HepG2 (cell line): Measurements from ENCODE around the gene ANKS1A. TPM values are rescaled to one million over a fixed set of nuclear protein-coding genes. Genes with fewer than 3 reads are reported as not detected.

Source experiments
- ATAC-seq: fragments of 200-7000 bp; cut with Tn5 transposase; 3 replicates; pipeline ENCODE4 v1.9.1; 2020; ENCODE audit warnings: mild to moderate bottlenecking, moderate library complexity
- BruUV-seq: library from RNA; stranded (reverse); fragments of 400-500 nt; replicated peaks from 2 replicates; lab custom pipeline; 2021; lab: Mats Ljungman, UMichigan
- CTCF ChIA-PET: fragments of 300-600 bp; formaldehyde crosslinking; extraction: SDS; loops from one replicate; lab custom pipeline; 2021; ENCODE audit warnings: low total read pairs, inconsistent platforms, low intra/inter-chr PET ratio; lab: Yijun Ruan, JAX
- POLR2A ChIA-PET: fragments of 350-600 bp; sonication (Branson Sonifier 250); formaldehyde crosslinking; loops from one replicate; lab custom pipeline; 2020; ENCODE audit warnings: antibody characterized with exemption, inconsistent platforms; lab: Yijun Ruan, JAX
- DNase-seq: peaks from one replicate; pipeline ENCODE4 v3.0.0-alpha.2; 2015; ENCODE audit warnings: low spot score
- FAIRE-seq: peaks from 3 replicates; lab custom pipeline; 2011; peaks lifted over from hg19 to GRCh38; lab: Jason Lieb, UNC
- H2AFZ ChIP-seq: one replicate; pipeline ENCODE4 v1.6.1; 2011; ENCODE audit warnings: low read length, inconsistent platforms
- H3K27ac ChIP-seq: fragments of 300-600 bp; 3 replicates; pipeline ENCODE4 v1.8.0; 2011; ENCODE audit warnings: mixed run types, mild to moderate bottlenecking, mixed read lengths, low read length, inconsistent platforms; ENCODE audit not compliant: insufficient read depth; ENCODE audit errors: extremely low read length
- H3K27me3 ChIP-seq, 2 experiments: fragments of 200-600 bp in 1 of 2; 2 replicates in 1 of 2; 3 replicates in 1 of 2; pipeline versions ENCODE4 v1.6.0 to v1.8.0; 2011; ENCODE audit warnings: low read length in 2 of 2, mild to moderate bottlenecking in 2 of 2, moderate library complexity in 2 of 2, inconsistent platforms in 1 of 2; ENCODE audit not compliant: insufficient read depth in 2 of 2, control insufficient read depth in 1 of 2
- H3K36me3 ChIP-seq, 2 experiments: fragments of 200-600 bp in 1 of 2; replicated peaks in 1 of 2; 2 replicates in 1 of 2; 3 replicates in 1 of 2; pipeline versions ENCODE4 v1.5.1 to v1.8.0; 2011; ENCODE audit warnings: low read length in 2 of 2, inconsistent platforms in 1 of 2; ENCODE audit not compliant: insufficient read depth in 2 of 2, control insufficient read depth in 1 of 2
- H3K4me1 ChIP-seq: 2 replicates; pipeline ENCODE4 v1.5.1; 2012; ENCODE audit warnings: low read length, inconsistent platforms; ENCODE audit not compliant: insufficient read depth
- H3K4me2 ChIP-seq: 2 replicates; pipeline ENCODE4 v1.6.0; 2011; ENCODE audit warnings: low read depth, low read length, inconsistent platforms
- H3K4me3 ChIP-seq, 3 experiments: fragments of 200-600 bp in 1 of 3; sonication (generic), shearing (Covaris generic) in 1 of 3; replicated peaks in 1 of 3; 2 replicates each; pipeline ENCODE4 v1.5.1; 2011 to 2016; ENCODE audit warnings: low read length in 3 of 3, inconsistent platforms in 2 of 3, low read depth in 2 of 3, mild to moderate bottlenecking in 2 of 3, control low read depth in 1 of 3, mixed read lengths in 1 of 3; ENCODE audit not compliant: insufficient read depth in 1 of 3
- H3K79me2 ChIP-seq: one replicate; pipeline ENCODE4 v1.6.1; 2011; ENCODE audit warnings: low read length, inconsistent platforms; ENCODE audit not compliant: insufficient read depth
- H3K9ac ChIP-seq: 2 replicates; pipeline ENCODE4 v1.6.0; 2011; ENCODE audit warnings: mild to moderate bottlenecking, low read depth, low read length, inconsistent platforms; ENCODE audit not compliant: insufficient read depth
- H3K9me3 ChIP-seq: 2 replicates; pipeline ENCODE4 v1.5.1; 2012; ENCODE audit warnings: mild to moderate bottlenecking, low read length
- H4K20me1 ChIP-seq: 2 replicates; pipeline ENCODE4 v1.6.0; 2011; ENCODE audit warnings: inconsistent platforms, mild to moderate bottlenecking, low read length, moderate library complexity; ENCODE audit not compliant: insufficient read depth
- ZMYM3 ChIP-seq: sonication (generic); formaldehyde crosslinking; IDR thresholded peaks from 2 replicates; pipeline ENCODE4 v1.5.1; 2020; ENCODE audit warnings: mild to moderate bottlenecking, missing genetic modification reagents
- ZNF432 ChIP-seq: sonication (generic); formaldehyde crosslinking; IDR thresholded peaks from 2 replicates; pipeline ENCODE4 v1.5.0; 2020; ENCODE audit warnings: missing genetic modification reagents, mild to moderate bottlenecking, borderline replicate concordance
- ZNF460 ChIP-seq: sonication (generic); formaldehyde crosslinking; IDR thresholded peaks from 2 replicates; pipeline ENCODE4 v1.5.1; 2020; ENCODE audit warnings: missing genetic modification reagents, mild to moderate bottlenecking, borderline replicate concordance
- ZNF530 ChIP-seq: sonication (generic); formaldehyde crosslinking; IDR thresholded peaks from 2 replicates; pipeline ENCODE4 v1.5.0; 2020; ENCODE audit warnings: low read depth, mild to moderate bottlenecking, missing genetic modification reagents
- ZNF652 ChIP-seq: IDR thresholded peaks from 2 replicates; pipeline ENCODE4 v1.6.1; 2016; ENCODE audit warnings: low read depth, borderline replicate concordance
- ZNF770 ChIP-seq: sonication (generic); formaldehyde crosslinking; IDR thresholded peaks from 2 replicates; pipeline ENCODE4 v1.5.0; 2020; ENCODE audit warnings: mild to moderate bottlenecking, missing genetic modification reagents
- ZSCAN22 ChIP-seq: sonication (generic); formaldehyde crosslinking; IDR thresholded peaks from 2 replicates; pipeline ENCODE4 v1.4.0; 2020; ENCODE audit warnings: mild to moderate bottlenecking, missing genetic modification reagents
- WGBS: methylation state at CpG from one replicate; pipeline ENCODE4 v1.1.6; 2017; ENCODE audit warnings: low lambda C conversion rate; 5-methylcytosine and 5-hydroxymethylcytosine counted together
- in situ Hi-C: cut with HindIII; loops from 2 replicates; pipeline ENCODE4 v1.10.0; 2017; ENCODE audit warnings: low pct_unique_long_range_greater_than_20kb; ENCODE audit not compliant: extremely low pct_ligation_motif_present
- intact Hi-C: fragments of 100-400 bp; cut with micrococcal nuclease; formaldehyde crosslinking; loops from one replicate; pipeline ENCODE4 v1.10.0; 2022; ENCODE audit not compliant: unreplicated experiment
- polyA plus RNA-seq, 8 experiments: library from polyadenylated mRNA; depleted of rRNA in 3 of 8; stranded (reverse) in 7 of 8; unstranded in 1 of 8; fragments of >200 nt; fragmentation: Illumina TruSeq in 4 of 8; extraction: Trizol in 4 of 8; gene quantifications; 2 replicates each; pipeline versions ENCODE4 v1.2.1 to v1.2.3, GENCODE V29; 2011 to 2016; ENCODE audit warnings: low read depth in 4 of 8, missing spikeins in 1 of 8, mixed read lengths in 1 of 8; ENCODE audit not compliant: insufficient read depth in 1 of 8
- total RNA-seq, 5 experiments: library from RNA; depleted of rRNA; stranded (reverse); fragments of >200 nt; fragmentation: Illumina TruSeq; extraction: Trizol; gene quantifications; 2 replicates each; pipeline ENCODE4 v1.2.3, GENCODE V29; 2016; ENCODE audit warnings: low read depth in 1 of 5
- TF ChIP-seq, protein P1 (sequence below): IDR thresholded peaks from 2 replicates; pipeline ENCODE4 v1.6.1; 2016
- TF ChIP-seq, protein P2 (sequence below): sonication (generic); formaldehyde crosslinking; IDR thresholded peaks from 2 replicates; pipeline ENCODE4 v1.9.0; 2021; ENCODE audit warnings: missing genetic modification reagents, borderline replicate concordance
- TF ChIP-seq, protein P3 (sequence below): sonication (generic); formaldehyde crosslinking; IDR thresholded peaks from 2 replicates; pipeline ENCODE4 v1.8.1; 2023; ENCODE audit warnings: mild to moderate bottlenecking, missing genetic modification reagents, borderline replicate concordance
- TF ChIP-seq, protein P4 (sequence below): sonication (generic); formaldehyde crosslinking; IDR thresholded peaks from 2 replicates; pipeline ENCODE4 v1.5.0; 2020; ENCODE audit warnings: mild to moderate bottlenecking, missing genetic modification reagents

ANKS1A gene
- total and polyA plus RNA-seq, 2 of the 13 experiments (the other 11 are each of a cell fraction or from before 2014, with no cell fraction given), result 7.2 to 15.1 TPM

DNA sequence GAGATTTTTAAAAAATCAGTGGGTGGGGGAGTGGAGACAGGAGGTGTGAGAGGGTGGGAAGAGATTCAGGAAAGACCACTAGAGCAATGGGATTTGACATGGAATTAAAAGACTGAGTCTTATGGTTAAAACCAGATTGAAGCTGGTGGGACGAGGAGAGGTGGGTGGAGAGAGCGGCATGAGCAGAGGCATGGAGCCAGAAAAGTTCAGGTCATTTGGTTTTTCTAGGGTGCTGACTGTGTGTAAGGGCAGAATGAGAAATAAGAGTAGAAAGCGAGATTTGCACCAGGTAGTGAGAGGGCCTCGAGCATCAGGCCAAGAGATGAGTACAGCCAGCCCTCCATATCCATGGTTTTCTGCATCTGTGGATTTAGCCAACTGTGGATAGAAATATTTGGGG, 130.8 kb downstream of the ANKS1A start:
- no peak for DNase-seq
- 98% methylated on average over 4 of the region's 4 CpGs for WGBS
- H3K27ac ChIP-seq, result no peak overlapping the region
- H3K79me2 ChIP-seq, result no peaks in the 10 kb centered on the region
- intact Hi-C loops (no loop called here), in situ Hi-C loops (no loop called here)
- H3K4me3 ChIP-seq, result no peak overlapping the region
- no peak overlapping the region for H3K4me2 ChIP-seq
- H3K4me1 ChIP-seq, result no peaks in the 10 kb centered on the region
- ChIA-PET POLR2A (no interaction called here), CTCF (no interaction called here)
- H3K36me3 ChIP-seq, result peaks cover 13 to 18% of the 10 kb centered on the region in 2 experiments; a peak in 4 of 5 replicates
- TF ChIP-seq, protein P1, sequence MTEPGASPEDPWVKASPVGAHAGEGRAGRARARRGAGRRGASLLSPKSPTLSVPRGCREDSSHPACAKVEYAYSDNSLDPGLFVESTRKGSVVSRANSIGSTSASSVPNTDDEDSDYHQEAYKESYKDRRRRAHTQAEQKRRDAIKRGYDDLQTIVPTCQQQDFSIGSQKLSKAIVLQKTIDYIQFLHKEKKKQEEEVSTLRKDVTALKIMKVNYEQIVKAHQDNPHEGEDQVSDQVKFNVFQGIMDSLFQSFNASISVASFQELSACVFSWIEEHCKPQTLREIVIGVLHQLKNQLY (CRISPR knock-in tag), result no peak
- TF ChIP-seq, protein P2, sequence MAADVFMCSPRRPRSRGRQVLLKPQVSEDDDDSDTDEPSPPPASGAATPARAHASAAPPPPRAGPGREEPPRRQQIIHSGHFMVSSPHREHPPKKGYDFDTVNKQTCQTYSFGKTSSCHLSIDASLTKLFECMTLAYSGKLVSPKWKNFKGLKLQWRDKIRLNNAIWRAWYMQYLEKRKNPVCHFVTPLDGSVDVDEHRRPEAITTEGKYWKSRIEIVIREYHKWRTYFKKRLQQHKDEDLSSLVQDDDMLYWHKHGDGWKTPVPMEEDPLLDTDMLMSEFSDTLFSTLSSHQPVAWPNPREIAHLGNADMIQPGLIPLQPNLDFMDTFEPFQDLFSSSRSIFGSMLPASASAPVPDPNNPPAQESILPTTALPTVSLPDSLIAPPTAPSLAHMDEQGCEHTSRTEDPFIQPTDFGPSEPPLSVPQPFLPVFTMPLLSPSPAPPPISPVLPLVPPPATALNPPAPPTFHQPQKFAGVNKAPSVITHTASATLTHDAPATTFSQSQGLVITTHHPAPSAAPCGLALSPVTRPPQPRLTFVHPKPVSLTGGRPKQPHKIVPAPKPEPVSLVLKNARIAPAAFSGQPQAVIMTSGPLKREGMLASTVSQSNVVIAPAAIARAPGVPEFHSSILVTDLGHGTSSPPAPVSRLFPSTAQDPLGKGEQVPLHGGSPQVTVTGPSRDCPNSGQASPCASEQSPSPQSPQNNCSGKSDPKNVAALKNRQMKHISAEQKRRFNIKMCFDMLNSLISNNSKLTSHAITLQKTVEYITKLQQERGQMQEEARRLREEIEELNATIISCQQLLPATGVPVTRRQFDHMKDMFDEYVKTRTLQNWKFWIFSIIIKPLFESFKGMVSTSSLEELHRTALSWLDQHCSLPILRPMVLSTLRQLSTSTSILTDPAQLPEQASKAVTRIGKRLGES (CRISPR knock-in tag), result no peak
- TF ChIP-seq ZNF652 (no peak), ZSCAN22 (CRISPR knock-in tag) (no peak), ZNF770 (no peak), ZNF432 (CRISPR knock-in tag) (no peak), ZNF460 (CRISPR knock-in tag) (no peak), ZMYM3 (CRISPR knock-in tag) (no peak), ZNF530 (CRISPR knock-in tag) (no peak)
- TF ChIP-seq, protein P3, sequence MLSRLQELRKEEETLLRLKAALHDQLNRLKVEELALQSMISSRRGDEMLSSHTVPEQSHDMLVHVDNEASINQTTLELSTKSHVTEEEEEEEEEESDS, result no peak
- TF ChIP-seq, protein P4, sequence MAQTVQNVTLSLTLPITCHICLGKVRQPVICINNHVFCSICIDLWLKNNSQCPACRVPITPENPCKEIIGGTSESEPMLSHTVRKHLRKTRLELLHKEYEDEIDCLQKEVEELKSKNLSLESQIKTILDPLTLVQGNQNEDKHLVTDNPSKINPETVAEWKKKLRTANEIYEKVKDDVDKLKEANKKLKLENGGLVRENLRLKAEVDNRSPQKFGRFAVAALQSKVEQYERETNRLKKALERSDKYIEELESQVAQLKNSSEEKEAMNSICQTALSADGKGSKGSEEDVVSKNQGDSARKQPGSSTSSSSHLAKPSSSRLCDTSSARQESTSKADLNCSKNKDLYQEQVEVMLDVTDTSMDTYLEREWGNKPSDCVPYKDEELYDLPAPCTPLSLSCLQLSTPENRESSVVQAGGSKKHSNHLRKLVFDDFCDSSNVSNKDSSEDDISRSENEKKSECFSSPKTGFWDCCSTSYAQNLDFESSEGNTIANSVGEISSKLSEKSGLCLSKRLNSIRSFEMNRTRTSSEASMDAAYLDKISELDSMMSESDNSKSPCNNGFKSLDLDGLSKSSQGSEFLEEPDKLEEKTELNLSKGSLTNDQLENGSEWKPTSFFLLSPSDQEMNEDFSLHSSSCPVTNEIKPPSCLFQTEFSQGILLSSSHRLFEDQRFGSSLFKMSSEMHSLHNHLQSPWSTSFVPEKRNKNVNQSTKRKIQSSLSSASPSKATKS (CRISPR knock-in tag), result no peak
- no peaks in the 10 kb centered on the region for H4K20me1 ChIP-seq
- H3K27me3 ChIP-seq, result no peaks in the 10 kb centered on the region
- no TSS peak for BruUV-seq
- ATAC-seq, result no peak
- FAIRE-seq, result no peak
- no peak overlapping the region for H2AFZ ChIP-seq
- no peaks in the 10 kb centered on the region for H3K9me3 ChIP-seq
- no peak overlapping the region for H3K9ac ChIP-seq
